ENCODE measurements around the gene NEUROD2. TPM values are rescaled to one million over a fixed set of nuclear protein-coding genes. Genes with fewer than 3 reads are reported as not detected.

The NEUROD2 gene
- total RNA-seq, 1 experiment from 2014 or later: not detected

DNA sequence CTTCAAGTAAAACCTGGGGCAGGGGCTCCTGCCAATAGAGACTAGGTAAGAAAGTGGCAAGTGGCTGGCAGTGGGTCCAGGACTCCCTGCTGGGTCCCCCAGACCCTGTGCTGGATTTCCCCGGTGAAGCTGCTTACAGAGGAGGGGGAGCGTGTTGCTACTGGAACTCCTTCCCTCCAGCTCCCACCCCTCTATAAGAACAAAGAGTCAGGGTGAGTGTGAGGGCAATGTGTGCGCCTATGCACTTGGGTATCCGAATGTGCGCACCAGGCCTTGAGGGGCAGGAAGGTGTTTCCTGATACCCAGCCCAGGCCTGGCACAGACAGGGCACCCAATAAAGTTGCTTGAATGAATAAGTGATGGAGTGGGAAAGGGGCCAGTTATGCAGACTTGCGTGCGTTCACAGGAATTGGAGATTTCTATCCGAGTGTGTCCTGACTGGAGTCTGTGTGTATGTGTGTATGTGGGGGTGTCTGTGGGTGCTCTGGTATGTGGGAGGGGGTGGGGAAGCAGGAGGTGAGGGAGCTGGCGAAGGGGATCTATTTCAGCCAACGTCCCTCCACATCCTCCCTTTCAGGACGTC, 11.7 kb downstream of the NEUROD2 start:
- no peak overlapping the region for H3K9ac ChIP-seq (ENCODE audit: low read length)
- H3F3A ChIP-seq (ENCODE audit: low read length, unreplicated experiment): no peaks in the 10 kb centered on the region
- no peak overlapping the region for H2AFZ ChIP-seq (ENCODE audit: low read length)
- no peaks in the 10 kb centered on the region for H3K9me2 ChIP-seq (replicated peaks; ENCODE audit: low read length)
- H4K20me1 ChIP-seq (ENCODE audit: low read length): no peaks in the 10 kb centered on the region
- intact Hi-C loops (cut with micrococcal nuclease): no loop called here
- TF ChIP-seq, protein P1, sequence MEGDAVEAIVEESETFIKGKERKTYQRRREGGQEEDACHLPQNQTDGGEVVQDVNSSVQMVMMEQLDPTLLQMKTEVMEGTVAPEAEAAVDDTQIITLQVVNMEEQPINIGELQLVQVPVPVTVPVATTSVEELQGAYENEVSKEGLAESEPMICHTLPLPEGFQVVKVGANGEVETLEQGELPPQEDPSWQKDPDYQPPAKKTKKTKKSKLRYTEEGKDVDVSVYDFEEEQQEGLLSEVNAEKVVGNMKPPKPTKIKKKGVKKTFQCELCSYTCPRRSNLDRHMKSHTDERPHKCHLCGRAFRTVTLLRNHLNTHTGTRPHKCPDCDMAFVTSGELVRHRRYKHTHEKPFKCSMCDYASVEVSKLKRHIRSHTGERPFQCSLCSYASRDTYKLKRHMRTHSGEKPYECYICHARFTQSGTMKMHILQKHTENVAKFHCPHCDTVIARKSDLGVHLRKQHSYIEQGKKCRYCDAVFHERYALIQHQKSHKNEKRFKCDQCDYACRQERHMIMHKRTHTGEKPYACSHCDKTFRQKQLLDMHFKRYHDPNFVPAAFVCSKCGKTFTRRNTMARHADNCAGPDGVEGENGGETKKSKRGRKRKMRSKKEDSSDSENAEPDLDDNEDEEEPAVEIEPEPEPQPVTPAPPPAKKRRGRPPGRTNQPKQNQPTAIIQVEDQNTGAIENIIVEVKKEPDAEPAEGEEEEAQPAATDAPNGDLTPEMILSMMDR (conservative IDR thresholded peaks at IDR 0.05; ENCODE audit: low read depth, low read length): no peak
- TF ChIP-seq EZH2phosphoT487 (IDR thresholded peaks at IDR 0.05; ENCODE audit: borderline replicate concordance, low read length) (no peak), EZH2 (IDR thresholded peaks at IDR 0.05; ENCODE audit: low read length, unreplicated experiment) (no peak)
- no peaks in the 10 kb centered on the region for H3K79me2 ChIP-seq (ENCODE audit: low read length)
- BruUV-seq (replicated peaks): no TSS peak
- CTCF ChIA-PET: no interaction called here
- H3K36me3 ChIP-seq (ENCODE audit: low read depth, low read length): no peaks in the 10 kb centered on the region
- DNase-seq (no peak), ATAC-seq (no peak)
- no peak overlapping the region for H3K4me3 ChIP-seq (ENCODE audit: low read length)
- H3K27ac ChIP-seq (ENCODE audit: low read length): no peak overlapping the region
- H3K9me3 ChIP-seq (ENCODE audit: low read length): no peaks in the 10 kb centered on the region
- no peak overlapping the region for H3K4me2 ChIP-seq (ENCODE audit: low read length)
- H3K4me1 ChIP-seq (ENCODE audit: insufficient read depth, low read length): no peaks in the 10 kb centered on the region
- peaks cover 36% of the 10 kb centered on the region for H3K27me3 ChIP-seq (ENCODE audit: low read length)
- POLR2A ChIA-PET (ENCODE audit: unreplicated experiment): no interaction called here

- Histone ChIP-seq H3K9me2 (replicated peaks; ENCODE audit: low read length) (no peaks in the 10 kb centered on the region), H3K4me3 (ENCODE audit: low read length) (no peak overlapping the region), H3K27ac (ENCODE audit: low read length) (no peak overlapping the region), H3K79me2 (ENCODE audit: low read length) (no peaks in the 10 kb centered on the region), H3K4me1 (ENCODE audit: insufficient read depth, low read length) (no peaks in the 10 kb centered on the region), H4K20me1 (ENCODE audit: low read length) (no peaks in the 10 kb centered on the region), H3K9ac (ENCODE audit: low read length) (no peak overlapping the region), H3K9me3 (ENCODE audit: low read length) (no peaks in the 10 kb centered on the region), H2AFZ (ENCODE audit: low read length) (no peak overlapping the region), H3K36me3 (ENCODE audit: low read depth, low read length) (no peaks in the 10 kb centered on the region), H3F3A (ENCODE audit: low read length, unreplicated experiment) (no peaks in the 10 kb centered on the region), H3K27me3 (ENCODE audit: low read length) (peaks cover 29% of the 10 kb centered on the region), H3K4me2 (ENCODE audit: low read length) (no peak overlapping the region)
- BruUV-seq (replicated peaks): no TSS peak
- ATAC-seq: no peak
- TF ChIP-seq EZH2 (IDR thresholded peaks at IDR 0.05; ENCODE audit: low read length, unreplicated experiment) (no peak), EZH2phosphoT487 (IDR thresholded peaks at IDR 0.05; ENCODE audit: borderline replicate concordance, low read length) (no peak)
- TF ChIP-seq, protein P1 (conservative IDR thresholded peaks at IDR 0.05; ENCODE audit: low read depth, low read length): no peak
- CTCF ChIA-PET: no interaction called here
- intact Hi-C loops (cut with micrococcal nuclease): no loop called here
- POLR2A ChIA-PET (ENCODE audit: unreplicated experiment): no interaction called here
- no peak for DNase-seq
Measured at GRCh38 chr17:39595294-39595693, 12.4 kb downstream of the NEUROD2 start.

GRCh38 chr17:39593371-39593770, 14.3 kb downstream of the NEUROD2 start:
- H2AFZ ChIP-seq (ENCODE audit: low read length): no peak overlapping the region
- intact Hi-C loops (cut with micrococcal nuclease): no loop called here
- H3K4me3 ChIP-seq (ENCODE audit: low read length): no peak overlapping the region
- no peak overlapping the region for H3K4me2 ChIP-seq (ENCODE audit: low read length)
- no TSS peak for BruUV-seq (replicated peaks)
- DNase-seq (no peak), ATAC-seq (no peak)
- no peaks in the 10 kb centered on the region for H3K36me3 ChIP-seq (ENCODE audit: low read depth, low read length)
- H3K9ac ChIP-seq (ENCODE audit: low read length): no peak overlapping the region
- TF ChIP-seq EZH2phosphoT487 (IDR thresholded peaks at IDR 0.05; ENCODE audit: borderline replicate concordance, low read length): no peak
- no peak for TF ChIP-seq EZH2 (IDR thresholded peaks at IDR 0.05; ENCODE audit: low read length, unreplicated experiment)
- TF ChIP-seq, protein P1 (conservative IDR thresholded peaks at IDR 0.05; ENCODE audit: low read depth, low read length): no peak
- H3K27ac ChIP-seq (ENCODE audit: low read length): no peak overlapping the region
- no peaks in the 10 kb centered on the region for H3K4me1 ChIP-seq (ENCODE audit: insufficient read depth, low read length)
- POLR2A ChIA-PET (ENCODE audit: unreplicated experiment): no interaction called here
- H4K20me1 ChIP-seq (ENCODE audit: low read length): no peaks in the 10 kb centered on the region
- peaks cover 10% of the 10 kb centered on the region for H3K27me3 ChIP-seq (ENCODE audit: low read length)
- CTCF ChIA-PET: no interaction called here
- no peaks in the 10 kb centered on the region for H3K9me2 ChIP-seq (replicated peaks; ENCODE audit: low read length)
- H3K79me2 ChIP-seq (ENCODE audit: low read length): no peaks in the 10 kb centered on the region
- H3K9me3 ChIP-seq (ENCODE audit: low read length): no peaks in the 10 kb centered on the region
- H3F3A ChIP-seq (ENCODE audit: low read length, unreplicated experiment): no peaks in the 10 kb centered on the region

All from PC-3 (cell line).